HepG2 (cell line): ENCODE measurements around the gene GALR3. TPM values are rescaled to one million over a fixed set of nuclear protein-coding genes. Genes with fewer than 3 reads are reported as not detected.

Experiments used
- AGO1 ChIP-seq: fragments of 200-400 bp; formaldehyde crosslinking; IDR thresholded peaks from 2 replicates; pipeline ENCODE4 v1.6.1; 2017; ENCODE audit warnings: mild to moderate bottlenecking, low read depth, low read length, moderate library complexity; ENCODE audit not compliant: poor library complexity, severe bottlenecking
- ARNT2 ChIP-seq: sonication (generic); formaldehyde crosslinking; IDR thresholded peaks from 2 replicates; pipeline ENCODE4 v1.8.0; 2022; ENCODE audit warnings: mild to moderate bottlenecking, low read depth, missing genetic modification reagents, moderate library complexity
- CCAR2 ChIP-seq: fragments of 200-400 bp; formaldehyde crosslinking; optimal IDR thresholded peaks from 2 replicates; pipeline ENCODE3; 2018; ENCODE audit warnings: low read depth, mild to moderate bottlenecking, low read length, moderate library complexity
- GTF3A ChIP-seq: sonication (generic); formaldehyde crosslinking; conservative IDR thresholded peaks from 2 replicates; pipeline ENCODE4 v1.4.0; 2020; ENCODE audit warnings: mild to moderate bottlenecking, missing genetic modification reagents
- IKZF4 ChIP-seq: sonication (generic); formaldehyde crosslinking; IDR thresholded peaks from 2 replicates; pipeline ENCODE4 v1.5.1; 2020; ENCODE audit warnings: borderline replicate concordance, mild to moderate bottlenecking, low read depth, missing genetic modification reagents; ENCODE audit errors: not compliant biosample characterization
- KLF9 ChIP-seq: IDR thresholded peaks from 2 replicates; pipeline ENCODE4 v1.6.1; 2016; ENCODE audit warnings: low read depth
- NFKB2 ChIP-seq: sonication (generic); formaldehyde crosslinking; IDR thresholded peaks from 2 replicates; pipeline ENCODE4 v1.4.0; 2020; ENCODE audit warnings: missing genetic modification reagents, borderline replicate concordance
- NFYC ChIP-seq: IDR thresholded peaks from 2 replicates; pipeline ENCODE4 v1.6.1; 2016; ENCODE audit warnings: missing genetic modification reagents, missing compliant biosample characterization
- NR2C2 ChIP-seq: sonication (generic); formaldehyde crosslinking; IDR thresholded peaks from 2 replicates; pipeline ENCODE4 v1.4.0; 2020; ENCODE audit warnings: missing genetic modification reagents, mild to moderate bottlenecking, moderate library complexity, borderline replicate concordance
- PAXIP1 ChIP-seq: sonication (generic); formaldehyde crosslinking; conservative IDR thresholded peaks from 2 replicates; pipeline ENCODE4 v1.4.0; 2020; ENCODE audit warnings: mild to moderate bottlenecking, missing genetic modification reagents, moderate library complexity
- SAFB2 ChIP-seq: sonication (generic); formaldehyde crosslinking; IDR thresholded peaks from 2 replicates; pipeline ENCODE4 v1.5.1; 2020; ENCODE audit warnings: missing genetic modification reagents, low read depth, mild to moderate bottlenecking, borderline replicate concordance
- ZBTB38 ChIP-seq: sonication (generic); formaldehyde crosslinking; IDR thresholded peaks from 2 replicates; pipeline ENCODE4 v1.5.1; 2020; ENCODE audit warnings: mild to moderate bottlenecking, missing genetic modification reagents
- ZNF414 ChIP-seq: sonication (generic); formaldehyde crosslinking; IDR thresholded peaks from 2 replicates; pipeline ENCODE4 v1.5.0; 2020; ENCODE audit warnings: missing genetic modification reagents
- ZNF557 ChIP-seq: sonication (generic); formaldehyde crosslinking; IDR thresholded peaks from 2 replicates; pipeline ENCODE4 v1.4.0; 2020; ENCODE audit warnings: missing genetic modification reagents
- ZNF607 ChIP-seq: sonication (generic); formaldehyde crosslinking; IDR thresholded peaks from 2 replicates; pipeline ENCODE4 v1.5.1; 2020; ENCODE audit warnings: missing genetic modification reagents, mild to moderate bottlenecking, borderline replicate concordance
- ZNF629 ChIP-seq: sonication (generic); formaldehyde crosslinking; conservative IDR thresholded peaks from 2 replicates; pipeline ENCODE4 v1.5.0; 2020; ENCODE audit warnings: missing genetic modification reagents
- ZNF724P ChIP-seq: sonication (generic); formaldehyde crosslinking; IDR thresholded peaks from 2 replicates; pipeline ENCODE4 v1.8.0; 2022; ENCODE audit warnings: missing genetic modification reagents, borderline replicate concordance
- polyA plus RNA-seq, 8 experiments: library from polyadenylated mRNA; depleted of rRNA in 3 of 8; stranded (reverse) in 7 of 8; unstranded in 1 of 8; fragments of >200 nt; fragmentation: Illumina TruSeq in 4 of 8; extraction: Trizol in 4 of 8; gene quantifications; 2 replicates each; pipeline versions ENCODE4 v1.2.1 to v1.2.3, GENCODE V29; 2011 to 2016; ENCODE audit warnings: low read depth in 4 of 8, missing spikeins in 1 of 8, mixed read lengths in 1 of 8; ENCODE audit not compliant: insufficient read depth in 1 of 8
- total RNA-seq, 5 experiments: library from RNA; depleted of rRNA; stranded (reverse); fragments of >200 nt; fragmentation: Illumina TruSeq; extraction: Trizol; gene quantifications; 2 replicates each; pipeline ENCODE4 v1.2.3, GENCODE V29; 2016; ENCODE audit warnings: low read depth in 1 of 5
- TF ChIP-seq, protein P1 (sequence below): sonication (generic); formaldehyde crosslinking; IDR thresholded peaks from 2 replicates; pipeline ENCODE4 v1.5.0; 2020; ENCODE audit warnings: mild to moderate bottlenecking, missing genetic modification reagents, borderline replicate concordance
- TF ChIP-seq, protein P2 (sequence below): sonication (generic); formaldehyde crosslinking; IDR thresholded peaks from 2 replicates; pipeline ENCODE4 v1.5.1; 2020; ENCODE audit warnings: mild to moderate bottlenecking, missing genetic modification reagents, borderline replicate concordance
- TF ChIP-seq, protein P3 (sequence below): IDR thresholded peaks from 2 replicates; pipeline ENCODE4 v1.6.1; 2016; ENCODE audit warnings: low read depth, borderline replicate concordance

The GALR3 gene
- total and polyA plus RNA-seq, 2 of the 13 experiments (the other 11 are each of a cell fraction or from before 2014, with no cell fraction given), result 0.13 TPM; not detected in 1

- no peak for TF ChIP-seq ZNF557 (CRISPR knock-in tag)
- TF ChIP-seq AGO1, result no peak
- no peak for TF ChIP-seq KLF9
- TF ChIP-seq, protein P1, sequence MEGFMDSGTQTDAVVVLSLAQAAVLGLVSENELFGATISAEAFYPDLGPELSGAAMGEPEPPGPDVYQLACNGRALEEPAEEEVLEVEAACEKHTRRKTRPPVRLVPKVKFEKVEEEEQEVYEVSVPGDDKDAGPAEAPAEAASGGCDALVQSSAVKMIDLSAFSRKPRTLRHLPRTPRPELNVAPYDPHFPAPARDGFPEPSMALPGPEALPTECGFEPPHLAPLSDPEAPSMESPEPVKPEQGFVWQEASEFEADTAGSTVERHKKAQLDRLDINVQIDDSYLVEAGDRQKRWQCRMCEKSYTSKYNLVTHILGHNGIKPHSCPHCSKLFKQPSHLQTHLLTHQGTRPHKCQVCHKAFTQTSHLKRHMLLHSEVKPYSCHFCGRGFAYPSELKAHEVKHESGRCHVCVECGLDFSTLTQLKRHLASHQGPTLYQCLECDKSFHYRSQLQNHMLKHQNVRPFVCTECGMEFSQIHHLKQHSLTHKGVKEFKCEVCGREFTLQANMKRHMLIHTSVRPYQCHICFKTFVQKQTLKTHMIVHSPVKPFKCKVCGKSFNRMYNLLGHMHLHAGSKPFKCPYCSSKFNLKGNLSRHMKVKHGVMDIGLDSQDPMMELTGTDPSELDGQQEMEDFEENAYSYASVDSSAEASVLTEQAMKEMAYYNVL (CRISPR knock-in tag), result 0 out of 2 replicates have a peak, but pooled peaks have one; percentile 13
- TF ChIP-seq ZNF414 (CRISPR knock-in tag), result no peak
- TF ChIP-seq NFKB2 (CRISPR knock-in tag), result 0 out of 2 replicates have a peak, but pooled peaks have one; percentile 20
- TF ChIP-seq NFYC (CRISPR knock-in tag), result no peak
- TF ChIP-seq ZNF629 (CRISPR knock-in tag), result 0 out of 2 replicates have a peak, but pooled peaks have one; percentile 11
- no peak for TF ChIP-seq SAFB2 (CRISPR knock-in tag)
- no peak for TF ChIP-seq NR2C2 (CRISPR knock-in tag)
- TF ChIP-seq, protein P2, sequence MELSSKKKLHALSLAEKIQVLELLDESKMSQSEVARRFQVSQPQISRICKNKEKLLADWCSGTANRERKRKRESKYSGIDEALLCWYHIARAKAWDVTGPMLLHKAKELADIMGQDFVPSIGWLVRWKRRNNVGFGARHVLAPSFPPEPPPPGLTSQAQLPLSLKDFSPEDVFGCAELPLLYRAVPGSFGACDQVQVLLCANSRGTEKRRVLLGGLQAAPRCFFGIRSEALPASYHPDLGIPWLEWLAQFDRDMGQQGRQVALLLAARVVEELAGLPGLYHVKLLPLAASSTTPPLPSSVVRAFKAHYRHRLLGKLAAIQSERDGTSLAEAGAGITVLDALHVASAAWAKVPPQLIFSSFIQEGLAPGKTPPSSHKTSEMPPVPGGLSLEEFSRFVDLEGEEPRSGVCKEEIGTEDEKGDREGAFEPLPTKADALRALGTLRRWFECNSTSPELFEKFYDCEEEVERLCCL (CRISPR knock-in tag), result no peak
- no peak for TF ChIP-seq CCAR2
- TF ChIP-seq, protein P3, sequence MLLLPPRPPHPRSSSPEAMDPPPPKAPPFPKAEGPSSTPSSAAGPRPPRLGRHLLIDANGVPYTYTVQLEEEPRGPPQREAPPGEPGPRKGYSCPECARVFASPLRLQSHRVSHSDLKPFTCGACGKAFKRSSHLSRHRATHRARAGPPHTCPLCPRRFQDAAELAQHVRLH (CRISPR knock-in tag), result no peak
- no peak for TF ChIP-seq GTF3A (CRISPR knock-in tag)
- TF ChIP-seq ZNF724P (CRISPR knock-in tag), result 0 out of 2 replicates have a peak, but pooled peaks have one; percentile 44
- TF ChIP-seq IKZF4 (CRISPR knock-in tag), result no peak
- TF ChIP-seq PAXIP1 (CRISPR knock-in tag), result 0 out of 2 replicates have a peak, but pooled peaks have one; percentile 13
- no peak for TF ChIP-seq ZNF607 (CRISPR knock-in tag)
- 0 out of 2 replicates have a peak, but pooled peaks have one; percentile 15 for TF ChIP-seq ARNT2 (CRISPR knock-in tag)
- no peak; the same call in 1 of the 2 replicates for TF ChIP-seq ZBTB38 (CRISPR knock-in tag)
These were observed 41.6 kb upstream of the GALR3 start (continued) for GRCh38 chr22:37781434-37782059.
